AG20443 (cell line): ENCODE measurements around the gene GPSM1.

Source experiments
- DNase-seq: peaks from one replicate; pipeline ENCODE4 v3.0.0; 2012; ENCODE audit warnings: low spot score, mixed read lengths

The GPSM1 gene

GRCh38 chr9:136291306-136292025 is 35.9 kb upstream of the GPSM1 start:
- DNase-seq = no peak

DNA sequence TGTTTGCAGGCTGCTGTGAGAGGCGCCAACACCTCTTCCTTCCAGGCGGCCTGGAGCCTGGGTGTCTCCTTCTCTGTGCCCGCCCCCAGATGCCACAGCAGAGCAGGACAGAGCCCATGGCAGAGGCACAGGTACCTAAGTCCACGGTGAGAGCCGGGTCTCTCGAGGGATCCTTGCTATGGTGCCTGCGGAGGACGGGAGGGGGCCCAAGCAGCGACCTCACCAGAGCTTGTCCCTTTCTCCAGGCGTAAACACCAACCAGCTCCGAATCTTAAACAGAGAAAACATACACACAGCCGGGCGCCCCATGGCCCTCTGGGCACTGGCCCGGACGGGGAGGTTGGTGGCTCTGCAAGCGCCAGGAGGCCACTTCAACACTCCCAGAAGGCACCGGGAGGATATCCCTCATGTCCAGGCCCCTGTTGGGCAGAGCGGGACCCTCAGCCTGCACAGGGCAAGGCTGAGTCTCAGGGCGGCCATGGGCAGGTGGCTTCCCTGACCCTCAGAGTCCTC is 35.3 kb upstream of the GPSM1 start:
- no peak for DNase-seq

DNA sequence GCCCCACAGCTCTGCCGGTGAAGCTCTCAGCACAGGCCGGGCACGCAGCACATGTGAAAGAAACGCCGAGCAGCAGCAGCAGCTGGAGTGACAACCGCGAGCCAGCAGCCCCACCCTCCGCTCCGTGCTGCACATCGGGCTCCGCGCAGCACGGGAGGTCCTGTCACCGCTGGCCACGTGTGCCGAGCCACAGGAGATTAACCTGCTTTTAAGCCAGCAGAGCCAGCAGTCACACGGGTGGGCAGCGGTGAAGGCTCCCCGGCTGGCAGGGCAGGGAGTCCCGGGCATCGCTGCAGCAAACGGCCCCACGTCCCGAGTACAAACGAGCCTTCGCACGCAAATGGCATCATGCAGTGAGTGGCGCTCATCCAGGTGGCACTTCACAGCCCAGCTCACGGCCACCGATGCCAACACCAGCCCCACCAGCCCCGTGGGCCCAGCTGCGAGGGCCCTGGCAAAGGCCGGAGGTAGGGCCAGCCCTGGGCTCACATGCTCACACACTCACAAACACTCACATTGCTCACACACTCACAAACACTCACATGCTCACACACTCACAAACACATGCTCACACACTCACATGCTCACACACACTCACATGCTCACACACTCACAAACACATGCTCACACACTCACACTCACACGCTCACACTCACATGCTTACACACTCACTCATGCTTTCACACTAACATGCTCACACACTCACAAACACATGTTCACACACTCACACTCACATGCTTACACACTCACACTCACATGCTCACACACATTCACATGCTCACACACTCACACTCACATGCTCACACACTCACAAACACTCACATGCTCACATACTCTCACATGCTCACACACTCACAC is 34.5 kb upstream of the GPSM1 start:
- DNase-seq = peak; percentile 63

- no peak for DNase-seq
Observed at GRCh38 chr9:136293476-136294077, 33.8 kb upstream of the GPSM1 start.

DNA sequence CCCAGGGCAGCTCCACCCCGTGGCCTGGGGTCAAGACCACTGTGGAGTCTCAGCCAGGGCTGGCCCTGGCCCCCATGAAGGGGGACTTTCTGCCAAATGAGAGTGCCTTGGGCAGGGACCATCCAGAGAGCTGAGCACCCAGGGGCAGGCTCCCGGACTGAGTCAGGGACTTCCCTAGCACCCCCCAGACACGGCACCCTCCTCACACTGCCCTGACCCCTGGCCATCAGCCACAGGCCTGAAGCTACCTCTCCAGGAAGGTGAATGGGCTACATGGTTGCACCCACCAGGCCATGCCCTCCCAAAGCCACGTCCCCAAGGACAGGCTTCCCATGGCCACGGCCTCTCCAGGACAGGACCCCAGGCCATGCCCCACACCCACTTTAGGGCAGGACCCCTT is 32.9 kb upstream of the GPSM1 start:
- DNase-seq = no peak

DNA sequence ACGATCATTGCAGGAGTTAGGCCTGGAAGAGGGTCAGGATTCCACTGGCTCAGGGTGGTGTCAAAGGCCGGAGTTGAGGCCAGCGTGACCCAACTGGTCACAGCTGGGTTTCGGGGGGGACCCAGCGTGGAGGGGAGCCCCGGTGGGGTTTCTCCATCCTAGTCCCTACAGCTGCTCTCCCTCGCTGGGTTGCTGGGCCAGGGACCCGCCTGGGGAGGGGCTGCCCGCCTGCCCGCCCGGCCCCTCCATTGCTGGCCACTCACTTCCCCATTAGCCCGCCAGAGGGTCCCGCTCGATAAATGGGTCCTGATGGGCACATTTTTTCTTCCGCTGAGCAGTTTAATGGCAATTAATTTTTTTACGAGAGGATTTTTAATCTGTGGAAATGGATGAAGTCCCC is 32.3 kb upstream of the GPSM1 start:
- no peak for DNase-seq

- no peak for DNase-seq
Observed at GRCh38 chr9:136295542-136296433, 31.6 kb upstream of the GPSM1 start.

DNA sequence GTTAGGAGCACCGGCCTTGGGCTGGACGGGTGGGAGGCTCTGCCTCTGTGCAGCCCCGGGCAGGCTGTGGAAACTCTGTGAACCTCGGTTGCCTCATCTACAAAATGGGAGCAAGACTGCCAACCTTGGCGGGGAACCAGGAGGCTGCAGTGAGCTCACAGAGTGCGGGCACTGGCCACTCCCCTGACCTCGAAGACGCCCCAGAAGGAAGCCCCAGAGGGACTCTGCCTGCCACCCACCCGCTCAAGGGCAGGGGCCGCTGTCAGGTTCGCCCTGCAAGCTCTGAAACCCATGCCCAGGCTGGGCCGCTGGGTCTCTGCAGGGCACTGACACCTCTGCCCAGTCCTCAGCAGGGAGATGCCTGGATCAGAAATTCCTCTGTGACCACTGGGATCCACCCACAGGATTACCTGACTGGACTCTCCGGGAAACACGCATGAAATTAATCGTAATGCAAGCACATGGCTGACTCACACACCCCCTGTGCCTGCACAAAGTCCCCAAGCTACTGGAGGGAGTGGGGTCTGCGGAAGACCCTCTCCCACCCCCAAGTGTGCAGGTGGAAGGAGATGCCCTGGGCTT is 30.8 kb upstream of the GPSM1 start:
- no peak for DNase-seq

- no peak for DNase-seq
Observed at GRCh38 chr9:136297016-136297691, 30.2 kb upstream of the GPSM1 start.

GRCh38 chr9:136297766-136298735 is 29.3 kb upstream of the GPSM1 start:
- no peak for DNase-seq

DNA sequence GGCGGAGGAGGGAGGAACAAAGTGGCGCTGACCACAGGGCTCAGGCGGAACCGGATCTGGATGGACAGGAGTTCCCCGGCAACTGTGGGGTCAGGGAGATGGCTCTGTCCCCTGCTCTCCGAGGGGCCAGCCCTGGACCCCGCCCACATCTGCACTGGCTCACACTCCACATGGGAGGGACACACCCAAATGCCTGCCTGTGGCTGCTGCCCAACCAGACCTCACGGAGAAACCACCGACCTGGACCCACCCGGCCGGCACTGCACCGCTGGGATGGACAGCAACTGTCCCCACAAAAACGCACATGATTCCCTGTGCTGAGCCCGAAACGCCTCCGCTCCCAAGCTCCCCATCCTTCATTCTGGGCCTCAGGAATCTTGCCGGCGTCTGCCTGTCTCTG is 28.2 kb upstream of the GPSM1 start:
- DNase-seq = no peak

DNA sequence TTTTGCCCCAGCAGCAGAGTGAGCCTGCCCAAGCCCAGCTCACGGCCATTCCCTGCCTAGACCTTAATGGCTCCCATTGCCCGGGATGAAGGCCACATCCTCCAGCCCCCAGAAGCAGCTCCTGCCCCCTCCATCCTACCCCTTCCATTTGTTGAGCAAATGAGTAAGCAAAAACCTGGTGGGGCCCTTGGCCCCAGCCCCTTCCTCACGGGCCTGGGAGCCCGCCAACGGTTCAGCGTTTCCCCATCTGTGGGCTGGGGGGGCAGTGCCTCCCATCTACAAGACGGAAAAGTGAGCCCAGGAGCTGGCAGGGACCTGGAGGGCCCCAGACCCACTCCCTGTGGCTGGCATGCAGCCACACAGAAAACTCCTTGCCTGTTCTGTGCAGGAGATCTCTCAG is 27.8 kb upstream of the GPSM1 start:
- DNase-seq = no peak

DNA sequence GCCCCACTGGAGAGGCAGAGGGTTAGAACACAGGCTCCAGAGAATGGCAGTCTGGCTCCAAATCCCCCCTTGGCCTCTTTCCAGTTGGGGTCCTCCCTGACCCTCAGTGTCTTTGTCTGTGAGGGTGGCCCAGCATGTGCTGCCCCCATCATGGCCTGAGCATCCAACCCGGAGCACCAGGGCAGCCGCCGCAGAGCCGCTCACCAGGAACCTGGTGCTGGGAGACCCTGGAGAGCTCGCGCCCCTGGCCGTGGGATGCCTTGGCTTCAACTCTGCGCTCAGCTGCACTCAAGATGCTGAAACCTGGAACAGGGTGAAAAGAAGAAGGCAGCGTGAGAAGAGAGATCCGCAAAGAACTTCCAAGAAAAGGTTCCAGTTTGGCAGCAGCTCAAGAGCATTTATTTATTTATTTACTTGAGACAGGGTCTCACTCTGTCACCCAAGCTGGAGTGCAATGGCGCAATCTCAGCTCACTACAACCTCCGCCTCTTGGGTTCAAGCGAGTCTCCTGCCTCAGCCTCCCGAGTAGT is 27.3 kb upstream of the GPSM1 start:
- DNase-seq = no peak

GRCh38 chr9:136300866-136301265 is 26.5 kb upstream of the GPSM1 start:
- no peak for DNase-seq

GRCh38 chr9:136302527-136302926 is 24.8 kb upstream of the GPSM1 start:
- no peak for DNase-seq

DNA sequence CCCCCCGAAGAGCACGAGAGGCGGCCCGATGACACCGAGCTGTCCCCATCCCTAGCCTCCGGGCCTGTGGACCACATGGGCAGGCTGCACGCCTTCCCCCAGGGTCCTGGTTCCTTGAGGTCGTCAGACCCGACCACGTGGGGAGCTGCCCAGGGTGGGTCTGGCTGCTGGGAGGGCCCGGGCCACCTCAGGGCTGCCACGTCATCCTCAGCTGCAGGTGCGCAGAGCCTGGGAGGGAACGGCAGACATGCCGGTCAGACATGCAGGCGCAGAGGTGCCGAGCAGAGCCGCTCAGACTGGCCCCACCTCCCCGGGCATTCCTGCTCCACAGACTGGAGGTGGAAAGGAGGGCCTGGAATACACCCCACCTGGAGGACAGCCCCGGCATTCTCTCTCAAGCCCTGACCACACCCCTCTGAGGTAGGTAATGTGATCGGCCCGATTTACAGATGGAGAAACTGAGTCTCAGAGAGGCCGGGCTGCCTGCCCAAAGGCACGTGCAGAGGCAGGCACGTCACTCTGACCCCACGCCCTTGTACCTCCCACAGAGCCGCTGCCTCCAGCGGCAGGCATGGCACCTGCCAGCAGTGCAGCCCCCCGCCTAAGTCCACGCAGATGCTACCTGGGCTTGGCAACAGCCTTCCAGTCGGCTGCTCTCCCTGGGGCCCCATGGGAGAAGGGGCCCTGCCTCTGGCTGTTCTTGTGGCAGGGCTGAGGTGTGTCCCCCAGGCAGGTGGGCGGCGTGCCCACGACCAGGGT is 24.1 kb upstream of the GPSM1 start:
- DNase-seq = no peak

DNA sequence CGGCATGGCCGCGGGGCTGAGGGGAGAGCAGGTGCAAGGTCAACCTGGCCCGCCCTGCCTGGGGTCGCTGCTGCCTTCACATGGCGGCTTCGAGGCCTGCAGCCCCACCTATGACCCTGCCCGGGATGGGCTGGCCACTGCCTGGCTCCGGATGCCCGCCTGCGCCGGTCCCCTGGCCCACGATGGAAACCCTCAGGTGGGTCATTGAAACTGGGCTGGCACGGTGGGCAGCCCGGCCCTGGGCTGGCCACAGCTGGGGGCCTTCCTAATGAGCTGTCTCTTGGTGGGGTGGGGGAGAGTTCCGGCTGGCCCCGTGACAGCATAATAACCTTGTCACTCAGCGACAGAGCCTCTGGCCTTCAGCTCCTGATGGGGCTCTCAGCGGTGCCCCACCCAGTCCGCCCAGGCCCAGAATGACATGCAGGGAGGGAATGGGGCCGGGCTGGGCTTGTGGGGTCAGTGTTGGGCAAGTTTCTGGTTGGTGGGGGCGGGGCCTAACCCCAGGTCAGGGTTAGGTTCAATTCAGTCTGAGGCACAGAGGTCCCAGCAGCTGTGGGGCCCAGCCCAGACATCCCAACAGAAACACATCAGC is 23.4 kb upstream of the GPSM1 start, which contains the start of gene CCDC187:
Gene CCDC187, minus strand, starts transcription at position 270 of the 592 bp plus-strand sequence. Its CDS starts 264 bp downstream, at position 6.
- DNase-seq = no peak

DNA sequence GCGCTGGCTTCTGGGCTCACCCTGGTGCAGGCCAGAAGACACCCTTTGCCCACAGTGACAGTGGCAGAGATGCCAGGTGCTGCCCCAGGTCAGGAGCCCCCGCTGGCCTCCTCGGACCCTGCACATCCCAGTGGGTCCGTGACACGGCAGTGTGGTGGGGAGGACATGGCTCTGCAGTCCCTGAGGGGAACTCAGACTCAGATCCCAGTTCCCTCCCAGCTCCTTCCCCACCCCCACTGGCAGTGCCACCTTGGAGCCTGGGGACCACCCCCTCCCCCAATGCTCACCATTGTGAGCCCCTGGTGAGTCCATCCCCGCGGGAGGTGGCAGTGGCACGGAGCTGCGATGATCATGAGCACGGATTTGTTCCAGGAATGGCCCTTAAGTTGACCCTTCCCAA is 22.9 kb upstream of the GPSM1 start:
- DNase-seq = no peak
